Forelimb muscle (tissue), 1 donor: ENCODE measurements around the gene CMTM2. TPM values are rescaled to one million over a fixed set of nuclear protein-coding genes. Genes with fewer than 3 reads are reported as not detected.
A peak's percentile ranks its signal among the peaks of the same experiment; 100 is the strongest.

Experiments
- DNase-seq: peaks from one replicate; pipeline ENCODE4 v3.0.0-alpha.2; 2013; ENCODE audit warnings: low read depth
- polyA plus RNA-seq: library from polyadenylated mRNA; unstranded; fragments of 120-200 nt; gene quantifications from one replicate; pipeline ENCODE4 v1.2.1, GENCODE V29; 2013; ENCODE audit not compliant: insufficient read length

CMTM2 gene, protein sequence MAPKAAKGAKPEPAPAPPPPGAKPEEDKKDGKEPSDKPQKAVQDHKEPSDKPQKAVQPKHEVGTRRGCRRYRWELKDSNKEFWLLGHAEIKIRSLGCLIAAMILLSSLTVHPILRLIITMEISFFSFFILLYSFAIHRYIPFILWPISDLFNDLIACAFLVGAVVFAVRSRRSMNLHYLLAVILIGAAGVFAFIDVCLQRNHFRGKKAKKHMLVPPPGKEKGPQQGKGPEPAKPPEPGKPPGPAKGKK
- polyA plus RNA-seq: 0.30 TPM

DNA sequence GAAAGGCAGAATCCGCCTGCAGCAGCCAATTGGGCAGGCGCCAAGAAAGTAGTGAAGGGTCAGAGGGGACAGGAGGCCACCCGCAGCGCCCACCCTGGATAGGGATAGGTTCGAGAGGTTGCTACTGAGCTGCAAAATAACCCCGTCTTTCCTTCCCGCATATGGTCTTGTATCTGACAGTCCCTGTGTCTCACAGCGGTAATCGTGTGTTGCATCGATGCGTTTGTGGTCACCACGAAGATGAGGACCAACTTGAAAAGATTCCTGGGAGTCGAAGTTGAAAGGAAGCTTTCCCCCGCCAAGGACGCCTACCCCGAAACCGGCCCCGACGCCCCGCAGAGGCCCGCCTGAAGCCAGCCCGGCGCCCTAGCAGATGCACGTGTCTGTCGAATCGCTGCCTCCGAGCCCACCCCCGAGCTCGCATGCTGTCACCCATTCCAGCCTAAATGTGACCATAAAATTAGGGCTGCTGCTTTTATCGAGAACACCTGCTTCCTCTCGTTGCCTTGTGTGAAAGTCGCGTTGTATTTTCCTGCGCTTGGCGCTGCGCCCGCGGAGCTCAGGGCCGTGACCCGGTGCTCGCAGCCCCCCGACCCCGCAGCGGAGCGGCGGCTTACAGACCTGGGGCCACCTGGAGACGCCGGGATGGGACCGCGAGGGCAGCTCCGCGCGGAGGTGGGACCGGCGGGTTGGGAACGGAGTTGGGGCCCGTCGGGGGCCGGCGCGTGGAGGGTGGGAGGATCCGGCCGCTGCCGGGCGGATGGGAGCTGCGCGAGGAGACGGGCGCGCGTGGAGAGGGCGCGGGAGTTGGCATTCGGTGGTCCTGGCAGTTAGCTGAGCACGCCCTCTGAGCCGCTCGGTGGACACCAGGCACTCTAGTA, at the start of gene CMTM2:
CMTM2 (plus strand) TSS at position 813 of the 881 bp plus-strand sequence. CDS start 145 bp downstream, outside the sequence.
- no peak for DNase-seq

DNA sequence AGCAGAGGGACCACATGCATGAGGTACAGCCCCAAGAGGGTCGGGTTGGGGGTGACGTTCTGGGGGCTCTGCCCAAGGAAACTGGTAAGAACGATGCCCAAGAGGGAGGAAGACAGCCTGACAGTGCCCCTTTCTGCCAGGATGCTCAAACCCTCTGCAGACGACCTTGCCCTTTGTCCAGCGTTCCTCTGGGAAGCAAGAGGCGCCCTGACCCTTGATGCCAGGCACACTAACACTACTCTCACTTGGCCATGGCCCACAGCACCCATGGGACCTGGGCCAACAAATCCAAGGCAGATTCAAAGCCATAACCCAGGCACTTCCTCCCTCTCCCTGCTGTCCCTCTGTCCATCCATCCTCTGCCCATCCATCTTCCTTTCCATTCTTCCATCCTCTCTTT, 49.8 kb upstream of the CMTM2 start:
- DNase-seq: no peak

DNA sequence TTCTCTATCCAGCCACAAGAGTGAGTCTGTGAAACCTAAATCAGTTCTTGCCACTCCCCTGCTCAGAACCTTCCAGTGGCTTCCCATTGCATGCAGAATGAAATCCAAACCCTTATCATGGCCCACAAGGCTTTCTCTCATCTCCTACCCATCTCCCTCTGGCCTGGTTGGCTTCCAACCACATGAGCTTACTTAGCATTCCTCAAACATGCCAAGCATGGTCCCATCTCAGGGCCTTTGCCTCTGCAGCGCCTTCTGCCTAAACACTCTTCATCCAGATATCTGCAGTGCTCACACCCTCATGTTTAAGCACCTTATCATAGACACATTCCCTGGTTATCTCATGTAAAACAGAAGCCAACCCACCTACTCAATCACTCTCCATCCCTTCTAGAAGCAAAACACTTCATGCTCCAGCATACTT, 44.9 kb upstream of the CMTM2 start:
- DNase-seq: no peak

DNA sequence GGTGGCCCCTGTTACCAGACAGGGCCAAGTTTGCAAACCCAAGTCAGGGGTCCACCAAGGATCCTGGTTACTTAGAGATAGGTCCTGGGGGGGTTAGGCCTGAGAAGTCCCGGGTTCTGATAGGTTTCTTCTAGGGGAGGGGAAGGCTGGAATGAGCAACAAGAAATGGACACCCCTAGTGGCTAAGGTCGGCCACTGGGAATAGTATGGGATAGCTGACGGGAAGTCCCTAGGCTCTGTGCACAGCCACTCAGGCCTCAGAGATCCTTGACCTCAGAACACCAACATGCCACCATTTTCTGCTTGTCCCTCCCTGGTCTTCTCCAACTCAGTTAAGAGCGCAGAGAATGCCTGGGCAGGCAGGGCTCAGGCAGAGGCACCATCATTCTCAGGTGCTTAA, 42.7 kb upstream of the CMTM2 start:
- DNase-seq: no peak

DNA sequence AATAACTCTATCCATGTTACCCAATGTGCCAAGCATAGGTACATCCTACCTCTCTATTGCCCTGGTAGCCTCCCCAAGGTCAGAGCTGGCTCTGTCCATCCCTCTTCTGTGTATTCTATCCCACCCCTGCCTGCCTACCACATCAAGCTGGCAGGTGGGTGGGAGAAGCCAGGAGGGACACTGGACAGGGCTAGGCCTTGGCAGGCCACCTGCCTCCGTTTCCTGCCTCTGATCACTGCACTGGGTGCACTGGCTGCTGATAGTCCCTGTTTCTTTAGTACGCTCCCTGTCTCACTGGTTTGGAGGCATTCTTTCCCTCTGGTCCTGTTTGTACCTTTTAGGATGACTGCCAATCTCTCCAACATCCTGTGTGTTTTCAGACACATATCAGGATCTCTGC, 42.0 kb upstream of the CMTM2 start:
- DNase-seq: no peak

DNA sequence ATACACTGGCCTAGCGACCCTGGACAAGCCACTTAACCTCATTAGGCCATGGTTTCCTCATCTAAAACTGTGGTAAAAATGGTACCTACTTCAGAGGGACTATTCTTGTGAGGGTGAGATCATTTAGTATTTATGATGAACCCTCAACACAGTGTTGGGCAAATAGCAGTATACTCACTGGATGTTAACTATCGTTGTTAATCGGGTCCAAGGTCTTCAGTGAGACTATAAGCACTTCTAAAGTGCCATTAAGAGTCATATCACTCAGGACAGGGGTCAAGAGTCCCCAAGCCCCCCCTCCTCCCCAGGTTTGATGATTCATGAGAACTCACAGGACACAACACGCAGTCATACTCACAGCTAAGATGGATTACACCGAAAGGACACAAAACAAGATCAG, 40.4 kb upstream of the CMTM2 start:
- no peak for DNase-seq

DNA sequence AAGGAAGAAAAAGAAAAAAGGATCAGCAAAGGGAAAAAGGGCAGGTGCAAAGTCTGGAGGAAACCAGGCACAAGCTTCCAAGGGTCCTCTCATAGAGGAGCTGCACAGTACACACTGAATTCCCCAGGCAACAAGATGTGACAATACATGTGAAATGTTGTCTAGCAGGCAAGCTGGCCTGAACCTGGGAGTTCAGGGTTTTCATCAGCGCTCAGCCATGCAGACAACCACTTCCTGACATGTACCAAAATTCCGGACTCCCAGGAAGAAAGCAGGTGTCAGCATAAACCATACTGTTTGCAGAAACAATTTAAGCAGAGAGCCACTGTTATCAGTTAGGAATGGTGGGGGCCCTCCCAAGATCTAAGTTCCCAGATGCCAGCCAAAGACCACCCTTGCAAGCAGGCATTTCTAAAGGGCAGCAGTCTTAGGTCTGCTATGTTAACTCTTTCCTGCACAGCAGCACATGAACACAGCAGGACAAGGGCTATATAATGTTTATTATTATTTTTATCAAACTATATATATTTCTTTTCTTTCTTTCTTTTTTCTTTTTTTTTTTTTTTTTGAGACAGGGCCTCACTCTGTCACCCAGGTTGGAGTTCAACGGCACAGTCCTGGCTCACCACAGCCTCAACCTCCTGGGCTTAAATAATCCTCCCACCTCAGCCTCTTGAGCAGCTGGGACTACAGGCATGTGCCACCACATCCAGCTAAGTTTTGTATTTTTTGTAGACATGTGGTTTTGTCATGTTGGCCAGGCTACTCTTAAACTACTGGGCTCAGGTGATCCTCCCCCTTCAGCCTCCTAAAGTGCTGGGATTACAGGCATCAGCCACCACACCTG, 39.4 kb upstream of the CMTM2 start:
- DNase-seq: no peak

DNA sequence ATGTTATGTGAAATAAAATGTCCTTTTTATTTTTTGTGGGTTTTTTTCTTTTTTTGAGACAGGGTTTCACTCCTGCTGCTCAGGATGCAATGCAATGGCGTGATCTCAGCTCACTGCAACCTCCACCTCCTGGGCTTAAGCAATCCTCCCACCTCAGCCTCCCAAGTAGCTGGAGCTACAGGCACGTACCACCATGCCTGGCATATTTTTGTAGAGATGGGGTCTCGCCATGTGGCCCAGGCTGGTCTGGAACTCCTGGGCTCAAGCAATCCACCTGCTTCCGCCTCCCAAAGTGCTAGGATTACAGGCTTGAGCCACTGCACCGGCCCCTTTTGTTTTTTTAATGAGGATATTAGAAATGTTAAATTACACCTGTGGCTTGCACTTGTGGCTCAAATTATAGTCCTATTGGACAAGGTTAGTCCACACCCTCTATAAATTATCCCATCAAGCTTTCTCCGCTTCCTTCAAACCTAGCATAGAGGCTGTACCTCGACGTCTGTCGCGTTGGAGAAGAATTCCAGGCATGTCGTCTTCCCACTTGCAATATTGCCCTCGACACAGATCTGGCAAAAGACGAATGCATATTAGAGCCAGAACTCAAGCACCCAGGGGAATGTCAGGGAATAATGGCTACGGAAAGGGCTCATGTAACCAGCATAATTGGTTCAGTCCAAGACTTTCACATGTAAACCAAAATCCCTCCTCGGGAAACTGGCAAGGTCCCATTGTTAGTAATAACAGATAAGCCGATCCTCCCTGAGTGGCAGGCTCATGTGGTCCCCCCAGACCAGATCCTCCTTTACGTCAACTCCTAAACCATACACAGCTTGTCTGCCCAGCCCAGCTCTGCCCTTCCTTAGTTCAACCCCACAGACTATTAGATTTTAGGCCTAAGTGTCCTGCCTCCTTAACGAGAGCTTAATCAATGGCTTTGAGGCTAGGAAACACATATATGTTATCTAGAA, 37.6 kb upstream of the CMTM2 start:
- no peak for DNase-seq

DNA sequence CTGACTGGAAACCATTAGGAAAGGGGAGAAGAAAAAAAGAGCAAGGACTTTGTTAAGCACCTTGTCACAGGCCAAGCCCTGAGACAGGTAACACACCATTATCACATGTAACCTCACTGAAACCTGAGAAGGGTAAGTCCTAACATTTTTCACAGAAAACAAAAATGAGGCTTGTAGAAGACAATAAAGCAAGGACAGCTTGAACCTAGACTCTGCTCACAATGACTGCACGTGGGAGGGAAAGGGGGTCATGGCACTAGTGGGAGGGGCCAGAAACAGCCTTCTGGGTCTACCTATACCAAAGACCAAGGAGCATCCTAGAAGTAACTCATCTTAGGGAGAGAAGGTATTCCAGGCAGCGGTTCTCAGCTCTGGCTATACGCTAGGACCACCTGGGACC, 36.9 kb upstream of the CMTM2 start:
- DNase-seq: no peak

DNA sequence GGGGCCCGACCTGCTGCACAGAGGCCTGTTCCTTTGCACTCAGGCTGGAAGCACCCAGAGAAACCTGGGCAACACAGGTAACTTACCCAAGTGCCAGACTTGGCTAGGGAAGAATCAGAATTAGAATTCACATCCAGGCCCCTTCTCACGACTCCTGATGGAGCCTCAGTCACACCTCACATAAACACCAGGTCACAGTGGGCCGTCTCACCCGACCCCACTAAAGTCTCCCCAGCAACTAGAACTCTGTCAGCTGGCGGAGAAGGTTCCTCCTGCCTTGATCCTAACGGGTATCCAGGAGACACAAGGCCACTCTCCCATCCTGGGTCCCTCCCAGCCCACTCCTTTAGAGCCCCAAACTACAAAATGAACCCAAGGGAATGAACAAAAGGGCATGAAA, 35.7 kb upstream of the CMTM2 start:
- DNase-seq: no peak

DNA sequence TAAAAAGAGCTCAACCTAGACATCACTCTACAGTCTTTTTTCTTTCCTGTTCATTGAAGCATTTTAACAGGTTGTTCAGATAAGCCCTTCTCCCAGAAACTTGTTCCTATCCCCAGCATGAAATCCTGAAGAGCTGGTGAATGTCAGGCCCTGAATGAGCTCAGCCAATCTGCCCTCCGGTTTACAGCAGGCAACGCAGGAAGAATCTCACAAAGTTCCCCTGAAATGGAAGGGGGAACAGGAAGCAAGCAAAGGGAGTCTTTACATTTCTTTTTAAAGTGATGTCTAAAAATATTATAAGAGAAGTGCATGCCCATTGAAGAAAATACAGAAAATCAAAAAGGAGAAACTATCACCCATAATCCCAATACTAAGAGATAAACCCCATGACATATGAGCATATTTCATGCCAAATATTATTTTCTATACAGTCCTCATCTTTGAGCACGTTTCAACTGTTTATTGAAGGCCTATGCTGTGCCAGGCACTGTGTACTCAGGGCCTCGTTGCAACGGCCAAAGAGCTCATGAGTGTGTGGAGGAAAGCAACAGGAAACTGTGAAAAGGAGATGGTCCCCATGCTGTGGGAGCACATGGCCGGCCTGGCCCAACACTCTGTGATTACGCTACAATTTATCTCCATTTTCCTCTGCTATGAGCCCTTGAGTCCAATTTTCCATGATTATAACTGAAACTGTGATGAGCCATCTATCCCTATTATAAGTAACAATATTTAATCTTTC, 35.1 kb upstream of the CMTM2 start:
- DNase-seq: no peak

DNA sequence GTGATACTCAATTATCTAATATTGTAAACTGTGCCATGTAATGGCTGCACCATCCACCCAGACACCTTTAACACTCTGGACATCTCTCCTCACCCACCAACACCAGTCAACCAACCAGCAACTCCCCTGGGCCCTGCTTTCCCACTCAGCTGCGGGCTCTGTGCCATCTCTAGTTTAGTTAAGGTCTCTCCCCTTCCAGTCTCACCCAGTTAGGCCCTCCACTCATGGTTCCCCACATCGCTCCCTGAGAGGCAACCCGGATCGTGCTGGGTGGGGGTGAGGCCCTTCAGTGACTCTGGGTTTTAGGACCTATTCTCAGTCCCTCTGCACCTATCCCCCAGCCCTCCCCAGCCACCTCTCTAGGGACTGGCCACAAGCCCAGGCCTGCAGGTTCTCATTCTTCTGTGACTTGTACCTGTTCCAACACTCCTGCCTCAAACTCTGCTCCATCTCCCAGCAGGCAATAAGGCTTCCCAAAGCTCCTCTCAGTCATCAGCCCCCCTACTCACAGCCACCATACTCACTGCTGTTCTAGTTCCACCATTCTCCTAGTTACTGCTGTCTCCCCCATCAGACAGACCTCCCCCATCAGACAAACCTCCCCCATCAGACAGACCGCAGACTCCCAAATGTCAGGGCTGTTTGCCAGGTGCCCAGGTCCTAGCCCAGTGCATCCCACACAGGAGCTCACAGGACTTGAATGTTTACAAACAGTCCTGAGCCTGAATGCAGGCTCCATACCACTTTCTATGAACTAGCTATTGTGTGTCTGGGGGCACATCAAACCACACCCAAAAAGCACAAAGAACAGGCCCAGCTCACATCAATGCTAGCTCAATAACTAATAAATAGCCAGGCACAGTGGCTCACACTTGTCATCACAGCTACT, 31.9 kb upstream of the CMTM2 start:
- no peak for DNase-seq

DNA sequence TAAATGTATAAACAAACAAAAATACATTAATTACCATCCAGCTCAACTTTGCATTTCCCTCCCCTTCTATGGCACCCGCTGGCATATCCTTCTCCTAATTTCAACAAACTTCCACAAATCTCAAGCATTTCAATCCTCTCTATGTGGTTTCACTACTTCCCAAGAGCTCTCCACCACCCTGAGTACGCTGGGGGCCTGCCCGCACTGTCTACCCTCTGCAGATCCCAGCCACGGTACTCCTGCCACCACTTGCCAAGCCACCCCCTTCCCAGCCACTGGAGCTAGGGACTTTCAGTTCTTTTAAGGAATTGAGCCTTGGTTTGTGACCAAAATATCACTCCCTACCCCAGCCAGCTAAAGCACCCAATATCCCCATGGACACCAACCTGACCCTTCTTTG, 31.2 kb upstream of the CMTM2 start:
- no peak for DNase-seq

DNA sequence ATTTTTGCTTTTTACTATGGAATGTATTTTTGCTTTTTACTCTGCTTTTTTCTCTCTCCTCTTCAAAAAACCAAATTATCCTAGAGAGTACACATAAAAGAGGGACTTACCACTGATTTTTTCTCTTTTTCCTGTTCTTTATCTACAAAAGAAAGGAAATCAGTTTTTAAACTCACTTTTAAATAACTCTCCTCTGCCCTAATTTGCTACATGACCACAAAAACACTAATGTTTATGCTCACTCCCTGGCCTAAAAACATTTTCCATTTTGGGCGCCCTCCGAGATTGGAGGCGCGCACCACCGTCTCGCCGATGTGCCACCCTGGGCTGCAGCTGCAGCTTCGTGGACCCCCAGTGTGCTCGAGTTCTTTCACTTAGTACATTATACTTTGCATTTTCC, 30.4 kb upstream of the CMTM2 start:
- no peak for DNase-seq

DNA sequence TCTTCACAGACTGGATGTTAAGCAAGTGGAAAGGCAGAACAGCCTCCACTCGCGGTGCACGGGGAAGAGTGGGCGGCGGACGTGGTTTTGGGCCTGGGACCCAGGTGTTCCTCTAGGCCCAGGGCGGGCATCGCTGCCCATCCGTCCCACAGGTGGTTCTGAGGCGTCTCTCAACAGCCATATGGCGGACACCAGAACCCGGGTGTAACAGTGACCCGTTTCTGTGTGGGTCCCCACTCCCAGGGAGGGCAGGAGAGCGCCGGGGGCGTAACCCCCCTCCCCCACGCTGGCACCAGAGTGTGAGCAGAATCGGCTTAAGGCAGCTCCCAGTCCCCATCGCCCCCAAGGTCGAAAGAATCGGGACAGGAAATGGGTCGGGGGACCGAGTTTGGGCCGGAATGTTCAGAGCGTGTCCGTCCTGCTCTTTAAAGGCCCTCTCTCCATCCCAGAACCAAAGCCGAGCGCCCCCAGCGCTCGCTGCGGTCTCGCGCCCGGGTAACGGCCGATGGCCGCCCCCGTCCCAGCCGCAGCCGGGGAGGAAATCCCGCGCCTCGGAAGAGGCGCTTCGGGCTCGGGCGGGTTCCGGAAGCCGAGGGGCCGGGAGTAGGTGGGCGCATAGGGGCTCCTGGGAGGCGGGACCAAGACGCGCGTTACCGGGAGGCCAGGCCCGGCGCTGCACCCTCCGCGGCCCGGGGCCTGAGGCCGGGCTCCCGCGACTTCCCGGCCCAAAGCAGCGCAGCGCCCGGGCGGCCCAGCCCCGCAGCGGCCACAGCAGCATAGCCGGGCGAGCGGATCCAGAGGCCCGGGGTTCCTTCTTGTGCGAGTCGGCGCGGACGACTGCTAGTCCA, 29.8 kb upstream of the CMTM2 start, which contains the start of gene TK2:
TK2 (minus strand) TSS at position 839 of the 848 bp plus-strand sequence; CDS start at position 778, 61 bp downstream.
- peak; percentile 44 for DNase-seq

DNA sequence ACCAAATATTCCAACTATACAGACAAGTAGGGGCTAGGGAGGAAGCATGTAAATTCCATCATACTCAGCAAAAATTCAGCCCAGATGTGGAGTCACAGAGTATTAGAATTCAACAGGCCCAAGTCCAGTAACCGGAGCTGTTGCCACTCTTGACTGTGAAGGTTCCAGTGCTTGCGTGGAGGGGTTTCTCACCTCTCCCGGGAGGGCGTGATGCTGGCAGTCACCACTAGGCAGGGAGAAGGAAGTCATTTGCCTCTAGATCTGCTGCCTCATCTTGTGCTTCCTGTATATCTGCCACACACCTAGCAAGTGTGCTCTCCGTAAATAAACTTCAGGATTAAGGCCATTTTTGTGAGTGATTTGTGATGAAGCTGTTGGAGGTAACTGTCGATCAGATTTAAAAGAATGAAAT, 27.9 kb upstream of the CMTM2 start:
- DNase-seq: no peak

DNA sequence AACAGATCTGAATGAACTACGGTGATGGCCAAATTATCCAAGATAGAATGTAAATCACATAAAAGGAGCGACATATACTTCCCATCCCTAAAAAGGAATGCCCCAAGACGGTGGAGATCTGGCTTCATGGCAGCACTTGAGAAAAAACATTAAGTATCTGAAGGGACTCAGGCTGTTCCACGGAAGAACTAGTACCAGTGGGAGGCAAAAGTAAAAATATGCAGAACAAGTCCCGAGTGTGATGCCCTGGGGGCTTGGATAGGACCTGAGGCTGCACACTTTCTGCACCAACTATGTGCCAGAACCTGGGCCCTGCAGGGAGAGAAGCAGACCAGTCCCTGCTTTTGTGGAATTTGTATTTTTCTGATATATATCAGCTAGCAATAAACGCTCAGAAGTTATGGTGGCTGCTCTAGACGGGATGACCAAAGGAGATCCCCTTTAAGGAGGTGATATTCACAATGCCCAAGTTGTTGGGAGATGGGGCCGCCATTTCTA, 27.4 kb upstream of the CMTM2 start:
- no peak for DNase-seq
